Esophagus mucosa (tissue), 1 donor: ENCODE measurements around the gene DYNC1I1. TPM values are rescaled to one million over a fixed set of nuclear protein-coding genes. Genes with fewer than 3 reads are reported as not detected.

Source experiments
- ATAC-seq: fragments of 200-7000 bp; cut with Tn5 transposase; one replicate; pipeline ENCODE4 v1.9.1; 2020
- total RNA-seq: library from RNA; stranded (reverse); gene quantifications from one replicate; pipeline ENCODE4 v1.2.4, GENCODE V29; 2023
- donor health status: DM: yes; HTN: yes; CAD: no.

The DYNC1I1 gene
- total RNA-seq, 1 donor from 2014 or later, result 7.4 TPM

- no peak for ATAC-seq
These were observed 88.7 kb downstream of the DYNC1I1 start for GRCh38 chr7:95861041-95861440.

GRCh38 chr7:95863623-95864022 is 91.3 kb downstream of the DYNC1I1 start:
- no peak for ATAC-seq

DNA sequence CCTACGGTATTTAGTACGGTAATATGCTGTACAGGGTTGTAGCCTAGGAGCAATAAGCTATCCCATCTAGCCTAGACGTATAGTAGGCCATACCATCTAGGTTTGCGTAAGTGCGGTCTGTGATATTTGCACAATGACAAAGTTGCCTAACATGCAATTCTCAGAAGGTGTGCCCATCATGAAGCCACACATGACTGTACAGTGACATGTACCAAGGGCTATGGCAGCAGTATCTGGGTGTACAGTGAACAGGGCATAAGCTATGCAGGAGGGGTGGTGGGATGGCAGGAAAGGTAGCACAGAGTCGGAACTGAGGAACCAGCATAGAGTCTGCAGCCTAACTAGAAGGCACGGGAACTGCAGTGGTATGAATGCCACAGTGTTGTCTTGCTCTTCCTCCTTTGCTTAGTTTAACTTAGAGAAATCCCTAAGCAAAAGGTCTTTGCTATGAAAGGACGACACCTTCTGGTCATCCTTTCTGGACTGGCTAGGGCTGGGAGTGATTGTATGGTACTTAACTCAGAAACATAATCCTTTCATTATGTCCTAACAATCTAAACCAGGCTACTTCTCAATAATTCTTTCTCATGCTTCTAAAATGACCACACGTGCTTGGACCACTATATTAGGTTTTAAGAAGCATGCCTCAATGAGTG is 93.5 kb downstream of the DYNC1I1 start:
- no peak for ATAC-seq

DNA sequence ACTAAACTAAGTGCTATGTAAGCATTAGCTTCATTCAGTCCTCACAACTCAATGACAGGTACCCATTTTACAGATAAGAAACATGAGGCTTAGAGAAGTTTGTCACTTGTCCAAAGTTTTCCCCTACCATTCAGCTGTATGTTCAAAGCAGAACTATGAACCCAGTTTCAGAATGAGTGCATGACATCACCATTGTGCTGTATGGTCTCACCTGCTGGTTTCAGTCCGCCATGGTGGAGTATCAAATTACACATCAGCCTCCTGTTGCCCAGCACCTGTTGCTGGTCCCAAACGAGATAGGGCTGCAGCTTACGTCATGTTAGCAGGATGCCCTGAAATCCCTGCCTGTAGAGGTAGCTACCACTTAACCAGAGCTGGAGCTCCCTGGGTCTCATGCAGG is 95.0 kb downstream of the DYNC1I1 start:
- no peak for ATAC-seq

GRCh38 chr7:95871075-95871848 is 98.9 kb downstream of the DYNC1I1 start:
- no peak for ATAC-seq

GRCh38 chr7:95871896-95872295 is 99.5 kb downstream of the DYNC1I1 start:
- no peak for ATAC-seq

DNA sequence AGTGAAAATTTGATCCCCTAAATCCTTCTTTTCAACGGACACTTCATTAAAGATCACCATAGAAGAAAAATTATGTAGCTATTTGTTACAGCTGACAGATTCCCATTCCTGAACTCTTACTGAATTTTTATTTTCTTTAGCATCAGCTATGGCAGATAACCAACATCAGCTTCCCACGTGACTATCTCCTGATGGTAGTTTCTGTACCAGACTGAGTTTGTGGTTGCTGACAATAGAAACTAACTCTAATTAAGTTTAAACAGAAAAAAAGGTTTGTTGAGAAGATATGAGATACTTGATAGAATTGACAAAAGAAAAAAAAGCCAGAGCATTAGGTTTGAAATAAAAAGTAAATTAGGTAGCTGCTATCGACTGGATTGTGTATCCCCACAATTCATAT is 101.8 kb downstream of the DYNC1I1 start:
- no peak for ATAC-seq

DNA sequence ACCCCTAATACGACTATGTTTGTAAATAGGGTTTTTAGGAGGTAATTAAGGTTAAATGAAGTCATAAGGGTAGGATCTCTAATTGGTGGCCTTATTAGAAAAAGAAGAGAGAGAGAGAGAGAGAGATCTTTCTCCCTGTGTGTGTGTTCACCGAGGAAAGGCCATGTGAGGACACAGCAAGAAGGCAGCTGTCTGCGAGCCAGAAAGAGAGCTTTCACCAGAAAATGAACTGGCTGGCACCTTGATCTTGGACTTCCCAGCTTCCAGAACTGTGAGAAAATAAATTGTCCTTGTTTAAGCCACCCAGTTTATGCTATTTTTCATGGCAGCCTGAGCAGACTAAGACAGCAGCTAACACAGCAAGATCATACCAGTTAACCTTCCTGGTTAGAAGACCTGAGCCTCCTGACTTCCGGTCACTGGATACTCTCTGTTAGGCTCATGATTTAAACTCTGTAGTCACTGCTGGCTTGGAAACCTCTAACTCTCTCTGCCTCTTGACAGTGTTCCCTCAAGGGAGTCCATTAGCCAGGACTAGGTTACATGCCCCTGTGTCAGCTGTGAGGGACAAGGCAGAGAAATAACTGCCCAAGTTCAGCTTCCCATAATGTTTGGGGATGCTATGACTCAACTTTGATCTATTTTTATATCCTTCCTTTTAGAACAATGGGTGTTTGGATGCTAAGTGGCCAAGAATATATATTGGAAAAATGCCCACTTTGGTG is 102.3 kb downstream of the DYNC1I1 start:
- ATAC-seq, result no peak

- ATAC-seq, result no peak
These were observed 103.2 kb downstream of the DYNC1I1 start for GRCh38 chr7:95875519-95875918.

DNA sequence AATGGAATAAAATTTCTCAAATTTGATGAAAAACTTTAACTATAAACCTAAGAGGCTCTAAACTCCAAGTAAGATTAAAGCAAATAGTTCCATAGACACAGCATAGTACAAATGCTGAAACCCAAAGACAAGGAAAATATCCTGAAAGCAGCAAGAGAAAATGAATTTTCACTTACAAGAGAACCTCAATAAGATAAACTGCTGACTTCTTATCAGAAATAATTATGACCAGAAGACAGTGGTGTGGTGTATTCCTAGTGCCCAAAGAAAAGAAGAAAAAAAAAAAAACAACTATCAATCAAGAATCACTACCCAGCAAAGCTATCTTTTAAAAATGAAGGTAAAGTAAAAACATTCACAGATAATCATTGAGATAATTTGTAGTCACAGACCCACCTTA is 106.3 kb downstream of the DYNC1I1 start:
- ATAC-seq, result no peak

DNA sequence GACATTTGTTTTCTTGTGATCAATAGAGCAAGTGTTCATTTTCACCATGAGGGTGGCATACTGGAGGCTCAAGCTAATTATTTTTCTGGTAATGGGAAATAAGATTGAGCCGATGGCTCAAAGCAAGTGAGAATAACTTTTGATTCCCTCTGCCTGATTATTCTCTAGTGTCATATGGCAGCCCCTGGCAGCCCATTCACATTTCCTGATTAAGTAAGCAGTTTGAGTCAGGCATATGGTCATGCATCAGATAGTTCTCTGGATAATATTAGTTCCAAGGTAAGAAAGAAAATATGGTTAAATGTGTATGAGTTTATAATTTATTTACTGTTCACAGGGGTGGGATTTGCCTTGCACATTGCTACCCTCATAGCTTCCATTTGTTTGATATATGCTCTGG is 109.2 kb downstream of the DYNC1I1 start:
- no peak for ATAC-seq

DNA sequence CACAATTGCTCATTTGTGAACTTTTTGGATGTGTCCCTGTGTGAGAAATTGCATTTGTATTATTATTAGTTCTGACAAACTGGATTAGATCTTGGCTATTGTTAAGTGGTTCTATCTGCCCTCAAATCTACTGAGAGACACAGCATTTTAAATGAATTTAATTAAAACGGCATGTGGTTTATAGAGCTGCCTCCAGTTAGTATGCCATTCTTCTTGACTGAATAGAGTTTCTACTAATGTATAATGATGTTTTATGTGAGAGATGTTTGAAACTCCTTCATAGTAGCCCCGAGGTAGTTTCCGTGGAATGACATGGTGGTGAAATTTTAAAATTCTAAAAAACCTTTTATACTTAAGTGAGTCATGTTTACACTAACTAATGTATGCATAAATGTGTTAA is 110.9 kb downstream of the DYNC1I1 start:
- ATAC-seq, result no peak

DNA sequence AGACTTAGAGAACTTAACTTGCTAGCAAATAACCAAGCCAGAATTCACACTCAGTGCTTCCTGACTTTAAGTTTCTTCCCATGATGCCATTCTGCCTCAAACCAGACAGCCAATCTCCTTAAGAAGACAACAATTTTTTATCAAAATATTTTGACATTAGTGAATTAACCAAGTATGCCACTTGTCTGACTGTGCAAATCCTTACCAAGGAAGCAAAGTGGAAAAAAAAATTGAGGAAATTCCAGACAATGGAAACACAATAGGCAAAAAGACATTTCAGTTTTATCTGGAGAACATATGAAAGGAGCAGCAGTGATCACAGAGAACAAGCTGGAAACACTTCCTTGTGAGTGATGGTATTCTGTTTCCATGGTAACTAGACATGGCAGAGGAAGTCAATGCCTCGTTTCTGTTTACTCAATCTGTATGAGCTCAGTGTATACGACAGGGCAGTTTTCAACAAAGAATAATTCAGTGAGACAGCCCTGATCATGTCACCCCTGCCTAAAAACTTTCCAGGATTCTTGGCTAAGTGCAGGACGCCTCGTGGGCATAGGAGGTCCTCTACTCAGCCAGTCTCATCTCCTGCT is 114.2 kb downstream of the DYNC1I1 start:
- ATAC-seq, result no peak

DNA sequence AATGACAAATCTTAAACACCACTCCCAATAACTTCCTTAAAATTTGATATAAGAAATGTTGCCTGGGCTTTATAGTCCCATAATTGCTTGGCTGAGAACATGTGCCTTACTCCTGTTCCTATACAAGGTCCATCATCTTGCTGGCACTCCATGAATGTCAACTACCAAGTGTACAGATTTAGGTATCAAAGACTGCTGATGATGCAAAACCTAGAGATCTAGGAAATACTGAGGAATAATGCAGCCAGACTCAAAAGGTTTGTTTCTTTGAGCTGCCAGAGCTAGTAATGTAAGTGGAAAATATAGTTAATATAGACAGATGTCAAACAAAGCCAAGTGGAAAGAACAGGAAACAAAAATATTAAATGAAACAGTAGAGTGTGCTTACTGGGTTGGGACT is 121.1 kb downstream of the DYNC1I1 start:
- no peak for ATAC-seq

GRCh38 chr7:95897557-95898251 is 125.3 kb downstream of the DYNC1I1 start:
- ATAC-seq, result peak; percentile 42

- ATAC-seq, result no peak
These were observed 127.7 kb downstream of the DYNC1I1 start for GRCh38 chr7:95899919-95900513.

GRCh38 chr7:95901006-95901405 is 128.7 kb downstream of the DYNC1I1 start:
- no peak for ATAC-seq

- ATAC-seq, result no peak
These were observed 131.7 kb downstream of the DYNC1I1 start for GRCh38 chr7:95904099-95904498.

DNA sequence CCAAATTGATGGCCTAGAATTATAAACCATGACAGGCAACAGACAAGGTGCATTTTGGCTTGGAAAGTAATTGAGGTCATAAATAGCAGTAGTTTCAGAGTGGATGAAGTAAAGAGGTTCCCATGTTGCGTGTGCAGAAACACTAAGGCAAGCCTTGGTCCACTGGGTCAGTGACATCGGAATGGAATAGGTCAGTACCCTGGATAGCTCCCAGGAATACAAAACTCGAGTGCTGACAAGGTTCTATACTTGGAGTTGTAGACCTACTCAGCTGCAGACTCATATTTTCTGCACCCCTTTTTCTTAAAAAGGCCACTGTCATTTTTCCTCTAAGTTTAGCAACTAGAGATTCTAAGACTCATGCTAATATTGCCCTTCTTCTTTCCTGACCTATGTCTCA is 132.8 kb downstream of the DYNC1I1 start:
- no peak for ATAC-seq

GRCh38 chr7:95906851-95907250 is 134.5 kb downstream of the DYNC1I1 start:
- ATAC-seq, result no peak

DNA sequence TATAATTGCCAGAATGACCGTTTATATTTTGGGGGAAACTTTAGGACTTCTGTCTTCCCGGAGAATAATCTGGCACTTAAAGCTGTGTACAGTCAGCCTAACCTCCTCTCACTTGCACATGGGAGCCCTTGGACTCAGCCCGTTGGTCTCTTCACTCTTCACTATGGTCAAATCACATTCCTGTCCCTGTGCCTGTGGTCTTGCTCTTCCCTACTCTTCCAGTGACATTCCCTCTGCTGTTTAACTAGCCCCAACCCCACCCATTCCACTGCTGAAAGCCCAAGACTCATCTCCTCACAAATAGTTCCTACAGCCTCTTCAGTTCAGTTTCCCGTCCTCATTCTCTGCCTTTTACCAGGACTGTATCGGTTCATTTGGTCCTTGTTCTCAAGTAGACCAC is 135.0 kb downstream of the DYNC1I1 start:
- ATAC-seq, result no peak

DNA sequence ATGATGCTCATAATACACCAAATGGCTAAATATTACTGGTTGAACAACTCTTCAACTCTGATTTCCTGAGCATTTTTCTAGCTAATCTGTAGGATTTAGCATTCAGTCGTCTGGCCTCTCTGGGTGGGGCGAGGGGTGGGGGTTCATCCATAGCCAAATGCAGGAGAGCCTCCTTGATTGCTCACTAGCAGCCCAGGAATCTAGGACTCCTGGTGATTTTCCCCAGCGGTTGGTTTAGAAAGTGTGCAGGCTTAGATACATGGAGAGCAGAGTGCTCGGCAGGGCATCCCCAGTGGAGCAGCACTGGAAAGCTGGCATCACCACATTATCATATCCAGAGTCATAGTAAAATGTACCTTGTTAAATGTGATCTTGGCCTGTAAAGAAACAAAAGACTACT is 136.1 kb downstream of the DYNC1I1 start:
- ATAC-seq, result no peak
